GM19397 (cell line): ENCODE measurements around the gene TUBA8.
"Not testable (repeated sequence)": the region's sequence is repeated elsewhere in the genome, so short reads cannot be mapped to it uniquely, and the experiment has no call there.

Experiments
- ATAC-seq: cut with Tn5 transposase; IDR thresholded peaks from one replicate; pipeline ENCODE4 v1.9.1; 2021; ENCODE audit warnings: mild to moderate bottlenecking, moderate library complexity; ENCODE audit not compliant: unreplicated experiment

The TUBA8 gene

GRCh38 chr22:18165356-18165755 lies 54.7 kb downstream of the TUBA8 start:
- not testable (repeated sequence) for ATAC-seq

GRCh38 chr22:18170284-18170683 lies 59.7 kb downstream of the TUBA8 start:
- ATAC-seq = not testable (repeated sequence)

- not testable (repeated sequence) for ATAC-seq
These were observed 61.6 kb downstream of the TUBA8 start for GRCh38 chr22:18172203-18172602.

- not testable (repeated sequence) for ATAC-seq
These were observed 62.2 kb downstream of the TUBA8 start for GRCh38 chr22:18172776-18173175.

GRCh38 chr22:18173441-18173840 lies 62.8 kb downstream of the TUBA8 start:
- not testable (repeated sequence) for ATAC-seq
